Panc1 (cell line): Measurements from ENCODE around the gene DCANP1. TPM values are rescaled to one million over a fixed set of nuclear protein-coding genes. Genes with fewer than 3 reads are reported as not detected.

Experiments
- ATAC-seq: fragments of 200-7000 bp; cut with Tn5 transposase; 2 replicates; pipeline ENCODE4 v1.9.1; 2020; ENCODE audit warnings: mild to moderate bottlenecking, moderate library complexity
- BruUV-seq: library from RNA; stranded (reverse); fragments of 400-500 nt; replicated peaks from 2 replicates; lab custom pipeline; 2021; lab: Mats Ljungman, UMichigan
- CTCF ChIA-PET: fragments of 300-600 bp; sonication (Branson Sonifier 250); formaldehyde crosslinking; loops from one replicate; lab custom pipeline; 2022; ENCODE audit warnings: antibody characterized with exemption; lab: Charles Lee
- POLR2A ChIA-PET: fragments of 300-600 bp; sonication (Branson Sonifier 250); formaldehyde crosslinking; loops from one replicate; lab custom pipeline; 2022; ENCODE audit warnings: antibody characterized with exemption; lab: Charles Lee
- DNase-seq: peaks from one replicate; pipeline ENCODE4 v3.0.0-alpha.2; 2010; ENCODE audit warnings: low read depth, low spot score
- H3K27ac ChIP-seq: 2 replicates; pipeline ENCODE4 v1.5.1; 2011; ENCODE audit warnings: mild to moderate bottlenecking, low read length, inconsistent platforms
- H3K27me3 ChIP-seq: fragments of 200-500 bp; sonication (Bioruptor generic); 2 replicates; pipeline ENCODE4 v1.6.0; 2014; ENCODE audit warnings: low read length, inconsistent platforms; ENCODE audit not compliant: control insufficient read depth, insufficient read depth
- H3K36me3 ChIP-seq: fragments of 200-500 bp; sonication (Bioruptor generic); 2 replicates; pipeline ENCODE4 v1.5.1; 2014; ENCODE audit warnings: inconsistent platforms, mild to moderate bottlenecking, low read length, moderate library complexity; ENCODE audit not compliant: control insufficient read depth, insufficient read depth
- H3K4me1 ChIP-seq: 2 replicates; pipeline ENCODE4 v1.5.1; 2011; ENCODE audit warnings: inconsistent platforms, mild to moderate bottlenecking, low read length, moderate library complexity; ENCODE audit not compliant: control insufficient read depth, insufficient read depth
- H3K4me3 ChIP-seq, 2 experiments: 2 replicates each; pipeline ENCODE4 v1.5.1; 2011 to 2012; ENCODE audit warnings: low read depth in 2 of 2, low read length in 2 of 2, mild to moderate bottlenecking in 2 of 2, inconsistent platforms in 1 of 2, moderate library complexity in 1 of 2
- H3K9me3 ChIP-seq: fragments of 200-500 bp; sonication (Bioruptor generic); 2 replicates; pipeline ENCODE4 v1.5.1; 2014; ENCODE audit warnings: low read depth, mild to moderate bottlenecking, inconsistent platforms, low read length, moderate library complexity; ENCODE audit not compliant: control insufficient read depth, insufficient read depth
- POLR2AphosphoS5 ChIP-seq: IDR thresholded peaks from 2 replicates; pipeline ENCODE4 v1.6.1; 2012; ENCODE audit warnings: mild to moderate bottlenecking, low read depth, low read length, moderate library complexity
- REST ChIP-seq, 2 experiments: IDR thresholded peaks; 2 replicates each; pipeline ENCODE4 v1.6.1; 2011 to 2012; ENCODE audit warnings: low read depth in 2 of 2, control low read depth in 1 of 2, low read length in 1 of 2, mild to moderate bottlenecking in 1 of 2, moderate library complexity in 1 of 2; ENCODE audit not compliant: insufficient read depth in 1 of 2
- SIN3A ChIP-seq: IDR thresholded peaks from 2 replicates; pipeline ENCODE4 v1.6.1; 2012; ENCODE audit warnings: low read depth, mild to moderate bottlenecking, low read length, moderate library complexity, borderline replicate concordance; ENCODE audit not compliant: insufficient read depth
- TCF7L2 ChIP-seq: IDR thresholded peaks from 2 replicates; pipeline ENCODE4 v1.6.1; 2011; ENCODE audit warnings: mild to moderate bottlenecking, low read depth, low read length, inconsistent platforms
- in situ Hi-C: cut with HindIII; loops from 2 replicates; pipeline ENCODE4 v1.10.0; 2016; ENCODE audit warnings: low sequenced_read_pairs, low pct_unique_long_range_greater_than_20kb
- intact Hi-C: fragments of 100-400 bp; cut with micrococcal nuclease; formaldehyde crosslinking; loops from one replicate; pipeline ENCODE4 v1.10.0; 2022; ENCODE audit not compliant: unreplicated experiment
- total RNA-seq: library from RNA; stranded (reverse); gene quantifications from one replicate; pipeline ENCODE4 v1.2.1, GENCODE V29; 2021; ENCODE audit not compliant: unreplicated experiment
- TF ChIP-seq, protein P1 (sequence below): fragments of 450-650 bp; IDR thresholded peaks from 2 replicates; pipeline ENCODE4 v1.5.1; 2017; ENCODE audit warnings: mild to moderate bottlenecking

Gene DCANP1
- total RNA-seq, 1 experiment from 2014 or later: not detected

DNA sequence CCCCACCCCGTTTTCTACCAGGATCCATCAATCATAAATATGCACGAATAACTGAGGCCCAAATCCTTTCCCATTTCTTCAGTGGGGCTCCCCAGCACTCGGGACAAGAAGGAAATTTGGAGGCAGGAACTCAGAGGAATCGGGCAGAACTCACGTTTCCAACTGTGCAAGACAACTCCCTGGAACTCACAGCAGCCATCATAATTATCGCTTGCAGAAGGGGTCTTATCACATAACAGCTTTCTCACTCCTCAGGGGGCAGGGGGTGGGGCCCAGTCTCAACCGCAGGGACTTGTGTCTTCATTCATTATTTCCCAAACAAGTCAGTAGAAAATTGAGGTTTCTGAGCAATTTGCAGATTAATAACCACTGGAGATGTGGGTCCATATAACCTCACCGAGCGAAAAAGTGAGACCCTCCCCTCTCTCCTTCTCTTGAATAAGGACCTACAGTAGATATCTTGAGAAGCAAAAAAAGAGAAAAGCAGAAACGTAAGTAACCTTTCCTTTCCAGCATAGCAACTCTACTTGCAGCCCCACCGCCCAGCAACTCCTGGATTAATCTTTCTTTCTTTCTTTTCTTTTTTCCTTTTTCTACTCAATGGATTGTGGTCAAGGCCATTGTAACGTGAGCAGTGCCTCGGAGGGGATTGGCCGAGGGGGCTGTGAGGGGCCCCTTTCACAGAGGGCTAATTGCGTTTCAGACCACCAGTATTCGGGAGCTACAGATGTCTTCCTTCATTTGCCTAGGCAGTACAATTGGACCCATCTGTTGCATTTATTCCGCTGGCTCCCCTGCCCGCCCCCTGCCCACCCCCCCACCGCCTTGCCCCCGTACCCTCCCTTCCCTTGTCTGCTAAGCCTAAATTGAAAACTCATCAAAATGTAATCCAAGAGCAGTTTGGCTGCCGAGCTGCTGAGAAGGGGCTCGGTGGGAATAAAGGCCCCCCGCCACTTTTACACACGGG lies 29.8 kb upstream of the DCANP1 start:
- Histone ChIP-seq H3K27ac (no peak overlapping the region), H3K36me3 (no peaks in the 10 kb centered on the region), H3K9me3 (no peaks in the 10 kb centered on the region), H3K27me3 (peaks cover 10% of the 10 kb centered on the region), H3K4me1 (no peaks in the 10 kb centered on the region), H3K4me3 (no peak overlapping the region)
- TF ChIP-seq POLR2AphosphoS5 (no peak), SIN3A (no peak), REST (IDR thresholded peaks at IDR 0.05; ENCODE audit: insufficient read depth in 1 of 2, low read depth in 2 of 2, low read length in 1 of 2) (no peak), TCF7L2 (no peak)
- TF ChIP-seq, protein P1, sequence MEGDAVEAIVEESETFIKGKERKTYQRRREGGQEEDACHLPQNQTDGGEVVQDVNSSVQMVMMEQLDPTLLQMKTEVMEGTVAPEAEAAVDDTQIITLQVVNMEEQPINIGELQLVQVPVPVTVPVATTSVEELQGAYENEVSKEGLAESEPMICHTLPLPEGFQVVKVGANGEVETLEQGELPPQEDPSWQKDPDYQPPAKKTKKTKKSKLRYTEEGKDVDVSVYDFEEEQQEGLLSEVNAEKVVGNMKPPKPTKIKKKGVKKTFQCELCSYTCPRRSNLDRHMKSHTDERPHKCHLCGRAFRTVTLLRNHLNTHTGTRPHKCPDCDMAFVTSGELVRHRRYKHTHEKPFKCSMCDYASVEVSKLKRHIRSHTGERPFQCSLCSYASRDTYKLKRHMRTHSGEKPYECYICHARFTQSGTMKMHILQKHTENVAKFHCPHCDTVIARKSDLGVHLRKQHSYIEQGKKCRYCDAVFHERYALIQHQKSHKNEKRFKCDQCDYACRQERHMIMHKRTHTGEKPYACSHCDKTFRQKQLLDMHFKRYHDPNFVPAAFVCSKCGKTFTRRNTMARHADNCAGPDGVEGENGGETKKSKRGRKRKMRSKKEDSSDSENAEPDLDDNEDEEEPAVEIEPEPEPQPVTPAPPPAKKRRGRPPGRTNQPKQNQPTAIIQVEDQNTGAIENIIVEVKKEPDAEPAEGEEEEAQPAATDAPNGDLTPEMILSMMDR: no peak
- no TSS peak for BruUV-seq
- ATAC-seq (no peak), DNase-seq (no peak)
- intact Hi-C loops (no loop called here), in situ Hi-C loops (no loop called here)
- POLR2A ChIA-PET: interaction anchor here (0.6 kb wide), 1 partner anchor 70 kb away, joined by 4 read pairs; no protein-coding TSS in a partner anchor
- CTCF ChIA-PET: no interaction called here

GRCh38 chr5:135473956-135474670 lies 27.0 kb upstream of the DCANP1 start:
- intact Hi-C loops (no loop called here), in situ Hi-C loops (loop anchor here (25.0 kb wide), 1 partner anchor 363 kb away; the partner anchor contains the start of gene SLC25A48)
- H3K36me3 ChIP-seq: no peaks in the 10 kb centered on the region
- peaks cover 16% of the 10 kb centered on the region for H3K27me3 ChIP-seq
- H3K9me3 ChIP-seq: no peaks in the 10 kb centered on the region
- DNase-seq (no peak), ATAC-seq (no peak)
- no peak overlapping the region for H3K4me3 ChIP-seq
- TF ChIP-seq SIN3A: no peak
- TF ChIP-seq POLR2AphosphoS5: no peak
- TF ChIP-seq, protein P1: no peak
- no peak for TF ChIP-seq REST (IDR thresholded peaks at IDR 0.05; ENCODE audit: insufficient read depth in 1 of 2, low read depth in 2 of 2, low read length in 1 of 2)
- no peak for TF ChIP-seq TCF7L2
- CTCF ChIA-PET: interaction anchor here (0.6 to 1.5 kb wide), 2 partner anchors 17 to 78 kb away, joined by 3 to 4 read pairs; no protein-coding TSS in a partner anchor
- H3K27ac ChIP-seq: no peak overlapping the region
- no peaks in the 10 kb centered on the region for H3K4me1 ChIP-seq
- BruUV-seq: no TSS peak
- POLR2A ChIA-PET: no interaction called here
